GM23338 (cell line): ENCODE data around the gene IRF8. TPM values are rescaled to one million over a fixed set of nuclear protein-coding genes. Genes with fewer than 3 reads are reported as not detected.

Experiments
- ATAC-seq: fragments of 200-7000 bp; cut with Tn5 transposase; 3 replicates; pipeline ENCODE4 v1.9.1; 2020
- DNase-seq: peaks from one replicate; pipeline ENCODE4 v3.0.0-alpha.2; 2015; ENCODE audit warnings: low spot score
- H2AFZ ChIP-seq: fragments of 200-600 bp; sonication (generic); 2 replicates; pipeline ENCODE4 v1.8.0; 2016; ENCODE audit warnings: antibody characterized with exemption, mild to moderate bottlenecking, moderate library complexity
- H3F3A ChIP-seq: fragments of 200-600 bp; sonication (generic); replicated peaks from 2 replicates; pipeline ENCODE4 v1.8.0; 2017; ENCODE audit warnings: antibody characterized with exemption, mixed run types, low read depth
- H3K27ac ChIP-seq: fragments of 200-600 bp; sonication (generic); 2 replicates; pipeline ENCODE4 v1.6.1; 2016; ENCODE audit warnings: low read depth
- H3K27me3 ChIP-seq: fragments of 200-600 bp; sonication (generic); 2 replicates; pipeline ENCODE4 v1.8.0; 2016; ENCODE audit warnings: mild to moderate bottlenecking, mixed run types, moderate library complexity; ENCODE audit not compliant: insufficient read depth
- H3K36me3 ChIP-seq: fragments of 200-600 bp; sonication (generic); 2 replicates; pipeline ENCODE4 v1.8.0; 2016; ENCODE audit warnings: mild to moderate bottlenecking; ENCODE audit not compliant: insufficient read depth
- H3K4me1 ChIP-seq: fragments of 200-600 bp; sonication (generic); 2 replicates; pipeline ENCODE4 v1.8.0; 2016; ENCODE audit warnings: mild to moderate bottlenecking, moderate library complexity; ENCODE audit not compliant: insufficient read depth
- H3K4me2 ChIP-seq: fragments of 200-600 bp; sonication (generic); 2 replicates; pipeline ENCODE4 v1.7.1; 2017; ENCODE audit warnings: mixed run types
- H3K4me3 ChIP-seq: fragments of 200-600 bp; sonication (generic); 2 replicates; pipeline ENCODE4 v1.6.1; 2016; ENCODE audit warnings: mixed run types
- H3K79me2 ChIP-seq: fragments of 200-600 bp; sonication (generic); replicated peaks from 2 replicates; pipeline ENCODE4 v1.8.0; 2017; ENCODE audit warnings: mild to moderate bottlenecking; ENCODE audit not compliant: insufficient read depth
- H3K9me2 ChIP-seq: fragments of 200-600 bp; sonication (generic); 2 replicates; pipeline ENCODE4 v1.8.0; 2017; ENCODE audit not compliant: insufficient read depth
- H4K20me1 ChIP-seq: fragments of 200-600 bp; sonication (generic); replicated peaks from 2 replicates; pipeline ENCODE4 v1.8.0; 2017; ENCODE audit warnings: mild to moderate bottlenecking; ENCODE audit not compliant: insufficient read depth
- H3K27ac Mint-ChIP-seq: 2 replicates; pipeline ENCODE4 v1.8.0; 2020; ENCODE audit warnings: inconsistent platforms, mild to moderate bottlenecking, moderate library complexity, mixed read lengths
- H3K27me3 Mint-ChIP-seq: 3 replicates; pipeline ENCODE4 v1.8.0; 2022; ENCODE audit warnings: low read depth, mild to moderate bottlenecking, moderate library complexity, mixed read lengths, inconsistent platforms; ENCODE audit not compliant: insufficient read depth, poor library complexity
- H3K36me3 Mint-ChIP-seq: 3 replicates; pipeline ENCODE4 v1.8.0; 2021; ENCODE audit warnings: low read depth, mild to moderate bottlenecking, inconsistent platforms, moderate library complexity, mixed read lengths
- H3K4me1 Mint-ChIP-seq: 3 replicates; pipeline ENCODE4 v1.8.0; 2020; ENCODE audit warnings: mild to moderate bottlenecking, inconsistent platforms, mixed read lengths
- H3K4me3 Mint-ChIP-seq: 3 replicates; pipeline ENCODE4 v1.8.0; 2021; ENCODE audit warnings: moderate library complexity, mild to moderate bottlenecking, inconsistent platforms, mixed read lengths
- H3K9me3 Mint-ChIP-seq: 3 replicates; pipeline ENCODE4 v1.8.0; 2020; ENCODE audit warnings: moderate library complexity, mild to moderate bottlenecking, inconsistent platforms, mixed read lengths
- CREB1 ChIP-seq: fragments of 250-450 bp; sonication (Bioruptor Pico); IDR thresholded peaks from 2 replicates; pipeline ENCODE4 v1.5.0; 2020; ENCODE audit warnings: low read depth, mild to moderate bottlenecking, moderate library complexity
- JUNB ChIP-seq: IDR thresholded peaks from one replicate; pipeline ENCODE4 v1.6.1; 2016; ENCODE audit warnings: antibody characterized with exemption; ENCODE audit not compliant: unreplicated experiment
- POLR2AphosphoS5 ChIP-seq: IDR thresholded peaks from 2 replicates; pipeline ENCODE4 v1.6.1; 2016; ENCODE audit warnings: antibody characterized with exemption, low read depth
- ZNF462 ChIP-seq: fragments of 250-450 bp; sonication (Bioruptor Pico); IDR thresholded peaks from 2 replicates; pipeline ENCODE4 v1.5.0; 2020; ENCODE audit warnings: mild to moderate bottlenecking, moderate library complexity
- polyA plus RNA-seq: library from polyadenylated mRNA; unstranded; fragments of >200 nt; fragmentation: Nextera tagmentation; extraction: Ambion mirVana; gene quantifications from 2 replicates; pipeline ENCODE4 v1.2.1, GENCODE V29; 2016
- total RNA-seq: library from RNA; depleted of rRNA; stranded (reverse); fragments of >200 nt; shearing (Covaris generic); gene quantifications from 2 replicates; pipeline ENCODE4 v1.2.3, GENCODE V29; 2014
- TF ChIP-seq, protein P1 (sequence below), 2 experiments: fragments of 200-600 bp in 1 of 2; sonication (generic) in 1 of 2; conservative IDR thresholded peaks; 2 replicates each; pipeline versions ENCODE4 v1.5.1 to v1.6.1; 2016 to 2017; ENCODE audit warnings: antibody characterized with exemption in 2 of 2, low read depth in 2 of 2, mild to moderate bottlenecking in 2 of 2, moderate library complexity in 1 of 2

Gene IRF8
- total and polyA plus RNA-seq, 2 experiments from 2014 or later = 0.47 to 2.8 TPM

- TF ChIP-seq ZNF462 (CRISPR knock-in tag) = no peak
Observed at GRCh38 chr16:85935974-85936760, 37.2 kb downstream of the IRF8 start (continued).

DNA sequence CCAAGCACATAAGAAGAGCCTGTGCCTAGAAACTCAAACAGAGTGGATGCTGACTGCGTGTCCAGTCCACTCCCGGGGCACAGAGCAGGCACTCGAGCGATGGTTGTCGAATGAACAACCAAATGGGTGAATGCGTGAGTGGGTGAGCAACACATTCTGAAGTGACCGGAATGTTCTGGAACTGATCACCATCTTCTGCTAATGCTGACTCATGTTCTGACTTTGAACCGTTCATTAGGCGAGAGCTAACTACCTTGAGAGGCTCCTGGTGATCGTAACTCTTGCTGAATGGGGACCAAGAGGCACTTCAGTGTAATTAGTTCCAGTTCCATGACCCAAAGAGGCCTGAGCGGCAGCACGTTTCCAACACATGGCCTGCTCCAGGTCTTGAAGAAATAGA is 37.9 kb downstream of the IRF8 start:
- Histone ChIP-seq H4K20me1 (no peaks in the 10 kb centered on the region), H3K9me2 (no peaks in the 10 kb centered on the region; the same call in 1 of the 2 replicates), H3K4me2 (no peak overlapping the region), H3K27ac (no peak overlapping the region), H3K36me3 (no peaks in the 10 kb centered on the region), H3K4me1 (no peaks in the 10 kb centered on the region), H3K79me2 (no peaks in the 10 kb centered on the region), H3F3A (no peaks in the 10 kb centered on the region), H3K27me3 (no peaks in the 10 kb centered on the region), H3K4me3 (no peak overlapping the region), H2AFZ (no peak overlapping the region)
- H3K4me1 Mint-ChIP-seq = peaks cover 6% of the 10 kb centered on the region; the same call in 2 of the 3 replicates
- DNase-seq (no peak), ATAC-seq (no peak)
- H3K36me3 Mint-ChIP-seq = no peaks in the 10 kb centered on the region; the same call in 2 of the 3 replicates
- peaks cover 16% of the 10 kb centered on the region for H3K27me3 Mint-ChIP-seq
- H3K4me3 Mint-ChIP-seq = no peak overlapping the region
- H3K9me3 Mint-ChIP-seq = peaks cover 3% of the 10 kb centered on the region; the same call in 1 of the 3 replicates
- no peak overlapping the region for H3K27ac Mint-ChIP-seq
- no peak for TF ChIP-seq CREB1 (CRISPR knock-in tag)
- TF ChIP-seq ZNF462 (CRISPR knock-in tag) = no peak
- TF ChIP-seq, protein P1, sequence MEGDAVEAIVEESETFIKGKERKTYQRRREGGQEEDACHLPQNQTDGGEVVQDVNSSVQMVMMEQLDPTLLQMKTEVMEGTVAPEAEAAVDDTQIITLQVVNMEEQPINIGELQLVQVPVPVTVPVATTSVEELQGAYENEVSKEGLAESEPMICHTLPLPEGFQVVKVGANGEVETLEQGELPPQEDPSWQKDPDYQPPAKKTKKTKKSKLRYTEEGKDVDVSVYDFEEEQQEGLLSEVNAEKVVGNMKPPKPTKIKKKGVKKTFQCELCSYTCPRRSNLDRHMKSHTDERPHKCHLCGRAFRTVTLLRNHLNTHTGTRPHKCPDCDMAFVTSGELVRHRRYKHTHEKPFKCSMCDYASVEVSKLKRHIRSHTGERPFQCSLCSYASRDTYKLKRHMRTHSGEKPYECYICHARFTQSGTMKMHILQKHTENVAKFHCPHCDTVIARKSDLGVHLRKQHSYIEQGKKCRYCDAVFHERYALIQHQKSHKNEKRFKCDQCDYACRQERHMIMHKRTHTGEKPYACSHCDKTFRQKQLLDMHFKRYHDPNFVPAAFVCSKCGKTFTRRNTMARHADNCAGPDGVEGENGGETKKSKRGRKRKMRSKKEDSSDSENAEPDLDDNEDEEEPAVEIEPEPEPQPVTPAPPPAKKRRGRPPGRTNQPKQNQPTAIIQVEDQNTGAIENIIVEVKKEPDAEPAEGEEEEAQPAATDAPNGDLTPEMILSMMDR (conservative IDR thresholded peaks at IDR 0.05; ENCODE audit: low read depth in 2 of 2) = no peak
- TF ChIP-seq JUNB = no peak
- TF ChIP-seq POLR2AphosphoS5 = no peak
